OCI-LY1 (cell line): ENCODE results near the gene MLPH.

ENCODE experiments used
- CTCF ChIP-seq: fragments of 200-600 bp; sonication (generic), shearing (Covaris generic); IDR thresholded peaks from 2 replicates; pipeline ENCODE4 v1.5.1; 2017; ENCODE audit warnings: mild to moderate bottlenecking, antibody characterized with exemption, low read length, moderate library complexity, mixed read lengths
- EZH2 ChIP-seq: fragments of 200-600 bp; sonication (generic), shearing (Covaris generic); IDR thresholded peaks from 2 replicates; pipeline ENCODE4 v1.8.0; 2017; ENCODE audit warnings: borderline replicate concordance, mixed run types, mild to moderate bottlenecking, antibody characterized with exemption, low read length, moderate library complexity, mixed read lengths

GRCh38 chr2:237469849-237470248, 17.2 kb upstream of the MLPH start:
- TF ChIP-seq CTCF (no peak), EZH2 (no peak)
